Natural killer cell (primary cell): ENCODE data around the gene GRAMD1C. TPM values are rescaled to one million over a fixed set of nuclear protein-coding genes. Genes with fewer than 3 reads are reported as not detected.

Source experiments
- ATAC-seq, 3 donors: fragments of 150-1000 bp in 2 of 3; fragments of 200-7000 bp in 1 of 3; cut with Tn5 transposase; 1 replicate in 1 of 3; 2 replicates in 2 of 3; pipeline ENCODE4 v1.10.0; 2021; ENCODE audit warnings: mild to moderate bottlenecking in 2 of 3, moderate library complexity in 2 of 3
- DNase-seq, 2 donors: peaks; one replicate each; pipeline versions ENCODE4 v3.0.0 to v3.0.0-alpha.2; 2013 to 2021; ENCODE audit warnings: mixed read lengths in 1 of 2
- H3K27ac ChIP-seq: one replicate; pipeline ENCODE4 v1.5.1; 2013; ENCODE audit warnings: mild to moderate bottlenecking, low read length
- H3K27me3 ChIP-seq: one replicate; pipeline ENCODE4 v1.6.1; 2013; ENCODE audit warnings: low read length; ENCODE audit not compliant: control insufficient read depth, insufficient read depth
- H3K36me3 ChIP-seq: one replicate; pipeline ENCODE4 v1.6.1; 2013; ENCODE audit warnings: low read length; ENCODE audit not compliant: control insufficient read depth, insufficient read depth
- H3K4me1 ChIP-seq: one replicate; pipeline ENCODE4 v1.6.1; 2013; ENCODE audit warnings: low read length; ENCODE audit not compliant: control insufficient read depth, insufficient read depth
- H3K4me3 ChIP-seq: one replicate; pipeline ENCODE4 v1.5.1; 2013; ENCODE audit warnings: low read length
- H3K9me3 ChIP-seq: one replicate; pipeline ENCODE4 v1.6.1; 2013; ENCODE audit warnings: low read length; ENCODE audit not compliant: control insufficient read depth, insufficient read depth
- H3K27ac Mint-ChIP-seq, 2 donors: one replicate each; pipeline ENCODE4 v1.8.0; 2022; ENCODE audit warnings: mild to moderate bottlenecking in 2 of 2, mixed read lengths in 2 of 2, moderate library complexity in 1 of 2
- H3K27me3 Mint-ChIP-seq, 2 donors: one replicate each; pipeline ENCODE4 v1.8.0; 2022; ENCODE audit warnings: low read depth in 2 of 2, mixed read lengths in 2 of 2
- H3K36me3 Mint-ChIP-seq: one replicate; pipeline ENCODE4 v1.8.0; 2022; ENCODE audit warnings: mixed read lengths
- H3K4me1 Mint-ChIP-seq, 2 donors: one replicate each; pipeline ENCODE4 v1.8.0; 2022; ENCODE audit warnings: mixed read lengths in 2 of 2
- H3K4me3 Mint-ChIP-seq: one replicate; pipeline ENCODE4 v1.8.0; 2022; ENCODE audit warnings: mild to moderate bottlenecking, moderate library complexity, mixed read lengths
- H3K9me3 Mint-ChIP-seq, 2 donors: one replicate each; pipeline ENCODE4 v1.8.0; 2022; ENCODE audit warnings: mixed read lengths in 2 of 2
- WGBS: methylation state at CpG from one replicate; pipeline ENCODE4 v1.1.7; 2013; ENCODE audit warnings: missing lambda C conversion rate; ENCODE audit not compliant: insufficient coverage; 5-methylcytosine and 5-hydroxymethylcytosine counted together
- intact Hi-C: fragments of 100-400 bp; cut with micrococcal nuclease; formaldehyde crosslinking; loops from one replicate; pipeline ENCODE4 v1.14.2; 2022
- total RNA-seq, 4 donors: library from RNA; stranded (reverse); fragments of 120-200 nt in 1 of 4; gene quantifications; one replicate each; pipeline versions ENCODE4 v1.2.3 to v1.2.4, GENCODE V29; 2013 to 2022
- TF ChIP-seq, protein P1 (sequence below): fragments of 200-600 bp; IDR thresholded peaks from one replicate; pipeline ENCODE4 v1.8.0; 2022; ENCODE audit warnings: antibody characterized with exemption

Gene GRAMD1C
- total RNA-seq, 3 donors from 2014 or later (not counting 1 experiment from before 2014, with no cell fraction given): 2.7 to 3.9 (median 3.6) TPM

- Histone ChIP-seq H3K9me3 (no peaks in the 10 kb centered on the region), H3K36me3 (no peaks in the 10 kb centered on the region), H3K4me1 (no peaks in the 10 kb centered on the region), H3K27ac (no peak overlapping the region), H3K4me3 (no peak overlapping the region), H3K27me3 (no peaks in the 10 kb centered on the region)
- intact Hi-C loops: no loop called here
- TF ChIP-seq, protein P1, sequence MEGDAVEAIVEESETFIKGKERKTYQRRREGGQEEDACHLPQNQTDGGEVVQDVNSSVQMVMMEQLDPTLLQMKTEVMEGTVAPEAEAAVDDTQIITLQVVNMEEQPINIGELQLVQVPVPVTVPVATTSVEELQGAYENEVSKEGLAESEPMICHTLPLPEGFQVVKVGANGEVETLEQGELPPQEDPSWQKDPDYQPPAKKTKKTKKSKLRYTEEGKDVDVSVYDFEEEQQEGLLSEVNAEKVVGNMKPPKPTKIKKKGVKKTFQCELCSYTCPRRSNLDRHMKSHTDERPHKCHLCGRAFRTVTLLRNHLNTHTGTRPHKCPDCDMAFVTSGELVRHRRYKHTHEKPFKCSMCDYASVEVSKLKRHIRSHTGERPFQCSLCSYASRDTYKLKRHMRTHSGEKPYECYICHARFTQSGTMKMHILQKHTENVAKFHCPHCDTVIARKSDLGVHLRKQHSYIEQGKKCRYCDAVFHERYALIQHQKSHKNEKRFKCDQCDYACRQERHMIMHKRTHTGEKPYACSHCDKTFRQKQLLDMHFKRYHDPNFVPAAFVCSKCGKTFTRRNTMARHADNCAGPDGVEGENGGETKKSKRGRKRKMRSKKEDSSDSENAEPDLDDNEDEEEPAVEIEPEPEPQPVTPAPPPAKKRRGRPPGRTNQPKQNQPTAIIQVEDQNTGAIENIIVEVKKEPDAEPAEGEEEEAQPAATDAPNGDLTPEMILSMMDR: no peak
- no peak overlapping the region for H3K27ac Mint-ChIP-seq
- no peaks in the 10 kb centered on the region for H3K9me3 Mint-ChIP-seq
- no peaks in the 10 kb centered on the region for H3K27me3 Mint-ChIP-seq
- DNase-seq (no peak), ATAC-seq (no peak)
- H3K36me3 Mint-ChIP-seq: no peaks in the 10 kb centered on the region
- H3K4me1 Mint-ChIP-seq: no peaks in the 10 kb centered on the region
- H3K4me3 Mint-ChIP-seq: no peak overlapping the region
- WGBS: 86% methylated on average over 3 of the region's 3 CpGs
Observed at GRCh38 chr3:113878403-113878802, 39.8 kb downstream of the GRAMD1C start.

GRCh38 chr3:113885050-113885449 lies 46.5 kb downstream of the GRAMD1C start:
- Mint-ChIP-seq H3K27ac (no peak overlapping the region), H3K36me3 (no peaks in the 10 kb centered on the region), H3K27me3 (no peaks in the 10 kb centered on the region), H3K9me3 (no peaks in the 10 kb centered on the region), H3K4me1 (no peaks in the 10 kb centered on the region), H3K4me3 (no peak overlapping the region)
- ATAC-seq: no peak
- Histone ChIP-seq H3K4me1 (no peaks in the 10 kb centered on the region), H3K9me3 (no peaks in the 10 kb centered on the region), H3K27me3 (no peaks in the 10 kb centered on the region), H3K36me3 (no peaks in the 10 kb centered on the region), H3K4me3 (no peak overlapping the region), H3K27ac (no peak overlapping the region)
- WGBS: 95% methylated on average over 30 of the region's 30 CpGs
- intact Hi-C loops: no loop called here
- no peak for DNase-seq
- TF ChIP-seq, protein P1: no peak

DNA sequence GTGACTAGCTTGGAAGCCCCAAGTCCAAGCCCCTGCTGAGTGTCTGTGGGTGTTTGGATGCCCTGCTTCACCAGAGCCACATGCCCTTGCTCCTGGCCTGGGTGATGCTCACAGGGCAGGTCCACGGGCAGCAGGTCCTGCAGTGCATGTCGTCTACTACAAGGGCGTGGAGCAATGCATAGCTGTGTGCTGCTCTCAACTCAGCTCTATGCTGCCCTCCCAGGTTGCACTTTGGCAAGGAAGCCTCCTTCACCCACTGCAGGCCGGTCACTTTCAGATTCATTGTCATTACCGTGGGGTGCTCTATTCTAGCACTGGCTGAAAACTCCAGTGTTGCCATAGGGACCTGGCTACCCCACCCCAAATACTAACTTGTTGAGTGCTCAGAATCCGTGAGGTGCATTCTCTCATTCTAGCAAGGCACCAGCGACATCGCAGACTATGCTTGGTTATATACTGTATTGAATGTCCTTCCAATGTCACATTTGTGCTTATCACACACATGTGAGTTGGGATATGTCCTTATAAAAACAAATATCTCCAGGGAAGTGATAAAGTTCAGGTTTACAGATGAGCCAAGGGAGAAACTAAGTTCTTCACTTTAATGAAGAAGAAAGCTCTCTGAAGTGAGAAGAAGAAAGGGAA lies 51.8 kb downstream of the GRAMD1C start:
- no peak overlapping the region for H3K27ac Mint-ChIP-seq
- H3K4me3 Mint-ChIP-seq: no peak overlapping the region
- intact Hi-C loops: no loop called here
- no peaks in the 10 kb centered on the region for H3K27me3 ChIP-seq
- H3K9me3 Mint-ChIP-seq: no peaks in the 10 kb centered on the region
- WGBS: 87% methylated on average over 6 of the region's 8 CpGs
- DNase-seq: no peak
- peak in 1 of 3 donors; percentile 39 for ATAC-seq
- no peaks in the 10 kb centered on the region for H3K4me1 Mint-ChIP-seq
- no peak overlapping the region for H3K4me3 ChIP-seq
- no peaks in the 10 kb centered on the region for H3K36me3 ChIP-seq
- TF ChIP-seq, protein P1: no peak
- H3K36me3 Mint-ChIP-seq: no peaks in the 10 kb centered on the region
- no peaks in the 10 kb centered on the region for H3K4me1 ChIP-seq
- no peaks in the 10 kb centered on the region for H3K9me3 ChIP-seq
- H3K27me3 Mint-ChIP-seq: no peaks in the 10 kb centered on the region
- H3K27ac ChIP-seq: no peak overlapping the region

- no peak overlapping the region for H3K4me3 Mint-ChIP-seq
- no peaks in the 10 kb centered on the region for H3K9me3 Mint-ChIP-seq
- DNase-seq: no peak
- peaks cover 0 to 2% of the 10 kb centered on the region in 2 donors for H3K27me3 Mint-ChIP-seq
- no peak for ATAC-seq
- H3K27me3 ChIP-seq: no peaks in the 10 kb centered on the region
- no peaks in the 10 kb centered on the region for H3K4me1 Mint-ChIP-seq
- H3K4me3 ChIP-seq: no peak overlapping the region
- intact Hi-C loops: no loop called here
- H3K27ac Mint-ChIP-seq: no peak overlapping the region
- no peaks in the 10 kb centered on the region for H3K4me1 ChIP-seq
- no peaks in the 10 kb centered on the region for H3K36me3 ChIP-seq
- TF ChIP-seq, protein P1: no peak
- no peak overlapping the region for H3K27ac ChIP-seq
- no peaks in the 10 kb centered on the region for H3K9me3 ChIP-seq
- no peaks in the 10 kb centered on the region for H3K36me3 Mint-ChIP-seq
- 88% methylated on average over 4 of the region's 4 CpGs for WGBS
Observed at GRCh38 chr3:113894927-113895326, 56.3 kb downstream of the GRAMD1C start.
